Measurements from ENCODE around the gene MFF.

DNA sequence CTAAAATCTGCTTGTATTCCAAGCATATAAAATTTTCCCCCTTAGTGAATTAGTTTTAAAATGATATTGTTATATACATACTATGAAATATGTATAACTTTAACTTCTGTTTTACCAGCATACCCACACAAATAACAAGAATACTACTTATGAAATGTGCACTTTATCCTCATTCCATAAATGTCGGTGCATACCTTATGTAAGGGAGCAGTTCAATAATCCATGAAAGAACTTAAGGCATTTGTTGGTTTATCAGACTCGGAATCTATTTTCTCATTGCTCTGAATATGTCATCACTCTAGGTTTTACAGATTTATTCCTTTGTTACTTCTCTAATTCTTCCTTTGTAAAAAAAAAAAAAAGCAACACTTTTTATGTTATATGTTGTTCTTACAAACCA lies 12.5 kb upstream of the MFF start:
- TF ChIP-seq, protein P1, sequence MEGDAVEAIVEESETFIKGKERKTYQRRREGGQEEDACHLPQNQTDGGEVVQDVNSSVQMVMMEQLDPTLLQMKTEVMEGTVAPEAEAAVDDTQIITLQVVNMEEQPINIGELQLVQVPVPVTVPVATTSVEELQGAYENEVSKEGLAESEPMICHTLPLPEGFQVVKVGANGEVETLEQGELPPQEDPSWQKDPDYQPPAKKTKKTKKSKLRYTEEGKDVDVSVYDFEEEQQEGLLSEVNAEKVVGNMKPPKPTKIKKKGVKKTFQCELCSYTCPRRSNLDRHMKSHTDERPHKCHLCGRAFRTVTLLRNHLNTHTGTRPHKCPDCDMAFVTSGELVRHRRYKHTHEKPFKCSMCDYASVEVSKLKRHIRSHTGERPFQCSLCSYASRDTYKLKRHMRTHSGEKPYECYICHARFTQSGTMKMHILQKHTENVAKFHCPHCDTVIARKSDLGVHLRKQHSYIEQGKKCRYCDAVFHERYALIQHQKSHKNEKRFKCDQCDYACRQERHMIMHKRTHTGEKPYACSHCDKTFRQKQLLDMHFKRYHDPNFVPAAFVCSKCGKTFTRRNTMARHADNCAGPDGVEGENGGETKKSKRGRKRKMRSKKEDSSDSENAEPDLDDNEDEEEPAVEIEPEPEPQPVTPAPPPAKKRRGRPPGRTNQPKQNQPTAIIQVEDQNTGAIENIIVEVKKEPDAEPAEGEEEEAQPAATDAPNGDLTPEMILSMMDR (IDR thresholded peaks at IDR 0.05; ENCODE audit: low read depth, low read length): no peak
- no peak for TF ChIP-seq EZH2phosphoT487 (IDR thresholded peaks at IDR 0.05; ENCODE audit: low read depth)

Data from OCI-LY3 (cell line).